ENCODE data around the gene SYDE1. TPM values are rescaled to one million over a fixed set of nuclear protein-coding genes. Genes with fewer than 3 reads are reported as not detected.

Gene SYDE1
- total RNA-seq, 1 experiment from 2014 or later: 47.7 TPM

GRCh38 chr19:15123031-15123890 is 16.1 kb downstream of the SYDE1 start:
- ATAC-seq (no peak), DNase-seq (ENCODE audit: low read depth, low spot score) (no peak)
- TF ChIP-seq POLR2AphosphoS5 (IDR thresholded peaks at IDR 0.05; ENCODE audit: low read depth, low read length): no peak
- TF ChIP-seq SIN3A (IDR thresholded peaks at IDR 0.05; ENCODE audit: borderline replicate concordance, insufficient read depth, low read depth, low read length): no peak
- no peak for TF ChIP-seq CTCF (IDR thresholded peaks at IDR 0.05)
- TF ChIP-seq TCF7L2 (IDR thresholded peaks at IDR 0.05; ENCODE audit: low read depth, low read length): no peak
- no peak for TF ChIP-seq REST (IDR thresholded peaks at IDR 0.05; ENCODE audit: insufficient read depth in 1 of 2, low read depth in 2 of 2, low read length in 1 of 2)
- CTCF ChIA-PET: no interaction called here
- H3K9me3 ChIP-seq (ENCODE audit: control insufficient read depth, insufficient read depth, low read depth, low read length): no peaks in the 10 kb centered on the region
- H3K27ac ChIP-seq (ENCODE audit: low read length): no peak overlapping the region
- no peaks in the 10 kb centered on the region for H3K36me3 ChIP-seq (ENCODE audit: control insufficient read depth, insufficient read depth, low read length)
- H3K27me3 ChIP-seq (ENCODE audit: control insufficient read depth, insufficient read depth, low read length): no peaks in the 10 kb centered on the region
- in situ Hi-C loops (cut with HindIII; ENCODE audit: low pct_unique_long_range_greater_than_20kb, low sequenced_read_pairs): no loop called here
- intact Hi-C loops (cut with micrococcal nuclease; ENCODE audit: unreplicated experiment): no loop called here
- POLR2A ChIA-PET: interaction anchor here (0.6 kb wide), 1 partner anchor 53 kb away, joined by 18 read pairs; no protein-coding TSS in a partner anchor
- peaks cover 11% of the 10 kb centered on the region for H3K4me1 ChIP-seq (ENCODE audit: control insufficient read depth, insufficient read depth, low read length)
- BruUV-seq (replicated peaks): no TSS peak
- no peak overlapping the region for H3K4me3 ChIP-seq (ENCODE audit: low read depth in 2 of 2, low read length in 2 of 2)

GRCh38 chr19:15123900-15124299 is 16.7 kb downstream of the SYDE1 start:
- ChIA-PET CTCF (no interaction called here), POLR2A (interaction anchor here (0.6 kb wide), 1 partner anchor 339 kb away, joined by 3 read pairs; no protein-coding TSS in a partner anchor)
- ATAC-seq (no peak), DNase-seq (ENCODE audit: low read depth, low spot score) (no peak)
- Histone ChIP-seq H3K9me3 (ENCODE audit: control insufficient read depth, insufficient read depth, low read depth, low read length) (no peaks in the 10 kb centered on the region), H3K27me3 (ENCODE audit: control insufficient read depth, insufficient read depth, low read length) (no peaks in the 10 kb centered on the region), H3K4me3 (ENCODE audit: low read depth in 2 of 2, low read length in 2 of 2) (peak overlapping the region; percentile 64 to 81), H3K27ac (ENCODE audit: low read length) (peak overlapping the region; percentile 89; the same call in 1 of the 2 replicates), H3K36me3 (ENCODE audit: control insufficient read depth, insufficient read depth, low read length) (no peaks in the 10 kb centered on the region), H3K4me1 (ENCODE audit: control insufficient read depth, insufficient read depth, low read length) (peaks cover 11% of the 10 kb centered on the region)
- TF ChIP-seq CTCF (IDR thresholded peaks at IDR 0.05): no peak
- TF ChIP-seq TCF7L2 (IDR thresholded peaks at IDR 0.05; ENCODE audit: low read depth, low read length): no peak
- TF ChIP-seq POLR2AphosphoS5 (IDR thresholded peaks at IDR 0.05; ENCODE audit: low read depth, low read length): no peak
- no peak for TF ChIP-seq REST (IDR thresholded peaks at IDR 0.05; ENCODE audit: insufficient read depth in 1 of 2, low read depth in 2 of 2, low read length in 1 of 2)
- no peak for TF ChIP-seq SIN3A (IDR thresholded peaks at IDR 0.05; ENCODE audit: borderline replicate concordance, insufficient read depth, low read depth, low read length)
- in situ Hi-C loops (cut with HindIII; ENCODE audit: low pct_unique_long_range_greater_than_20kb, low sequenced_read_pairs): no loop called here
- no TSS peak for BruUV-seq (replicated peaks)
- intact Hi-C loops (cut with micrococcal nuclease; ENCODE audit: unreplicated experiment): no loop called here
